ENCODE data around the gene ABCC2. TPM values are rescaled to one million over a fixed set of nuclear protein-coding genes. Genes with fewer than 3 reads are reported as not detected.

The ABCC2 gene
- total RNA-seq, 1 donor from 2014 or later: 0.87 TPM

DNA sequence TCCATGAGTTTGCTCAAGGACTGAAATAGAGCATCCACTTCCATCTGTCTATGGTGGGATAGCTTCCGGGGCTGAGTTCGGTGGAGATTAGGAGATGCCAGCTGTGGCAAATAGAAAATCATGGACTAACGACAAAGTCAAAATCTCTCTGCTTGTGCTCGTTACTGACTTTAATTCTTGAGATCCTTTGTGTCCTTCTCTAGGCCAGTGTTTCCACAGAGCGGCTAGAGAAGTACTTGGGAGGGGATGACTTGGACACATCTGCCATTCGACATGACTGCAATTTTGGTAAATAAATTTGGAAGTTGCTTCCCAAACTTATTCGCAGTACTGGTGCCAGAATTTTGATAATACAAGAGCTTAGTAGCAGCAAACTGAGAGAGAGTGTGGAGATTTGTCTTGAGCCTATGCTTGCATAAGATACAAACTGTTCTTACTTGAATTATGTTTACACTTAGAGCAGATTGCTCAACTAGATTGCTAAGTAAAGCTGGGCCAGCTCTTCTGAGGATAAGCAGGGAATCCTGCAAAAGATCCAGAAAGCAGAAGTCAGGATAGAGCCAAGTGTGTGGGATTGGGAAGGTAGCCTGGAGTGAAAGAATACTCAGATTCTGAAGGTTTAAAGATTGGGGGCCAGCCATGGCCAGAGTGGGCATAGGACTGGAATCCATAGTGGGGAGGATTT, 27.6 kb downstream of the ABCC2 start:
- no peak for TF ChIP-seq CTCF (IDR thresholded peaks at IDR 0.05; ENCODE audit: unreplicated experiment)
- H3K9me3 Mint-ChIP-seq: peaks cover 3% of the 10 kb centered on the region
- H3K27me3 Mint-ChIP-seq (ENCODE audit: low read depth): no peaks in the 10 kb centered on the region
- H3K27ac Mint-ChIP-seq: no peak overlapping the region
- DNase-seq (ENCODE audit: low spot score in 2 of 2, unreplicated experiment in 2 of 2): no peak
- H3K4me1 Mint-ChIP-seq: no peaks in the 10 kb centered on the region
- H3K36me3 Mint-ChIP-seq: no peaks in the 10 kb centered on the region
- no peak overlapping the region for H3K4me3 Mint-ChIP-seq

DNA sequence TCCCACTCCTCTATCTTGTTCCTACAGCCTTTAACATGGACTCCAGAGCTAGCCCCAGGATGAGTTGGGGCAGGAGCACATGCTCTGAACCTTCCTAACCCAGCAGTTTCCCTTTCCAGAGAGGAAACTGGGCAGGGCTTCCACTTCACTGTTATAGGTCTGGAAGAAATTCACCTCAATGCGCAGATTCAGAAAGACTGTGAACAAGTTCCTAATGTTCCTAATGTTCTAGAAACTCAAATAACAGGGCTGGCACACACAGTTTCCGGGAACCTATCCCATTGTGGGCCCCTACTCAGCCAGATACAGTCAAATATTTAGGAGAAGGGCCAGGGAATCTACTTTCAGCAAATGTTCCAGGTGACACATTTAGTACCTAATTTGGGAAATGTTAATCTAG, 29.7 kb downstream of the ABCC2 start:
- Mint-ChIP-seq H3K4me1 (no peaks in the 10 kb centered on the region), H3K4me3 (no peak overlapping the region), H3K36me3 (no peaks in the 10 kb centered on the region), H3K27me3 (ENCODE audit: low read depth) (no peaks in the 10 kb centered on the region), H3K27ac (no peak overlapping the region), H3K9me3 (peaks cover 7% of the 10 kb centered on the region)
- no peak for DNase-seq (ENCODE audit: low spot score in 2 of 2, unreplicated experiment in 2 of 2)
- no peak for TF ChIP-seq CTCF (IDR thresholded peaks at IDR 0.05; ENCODE audit: unreplicated experiment)

DNA sequence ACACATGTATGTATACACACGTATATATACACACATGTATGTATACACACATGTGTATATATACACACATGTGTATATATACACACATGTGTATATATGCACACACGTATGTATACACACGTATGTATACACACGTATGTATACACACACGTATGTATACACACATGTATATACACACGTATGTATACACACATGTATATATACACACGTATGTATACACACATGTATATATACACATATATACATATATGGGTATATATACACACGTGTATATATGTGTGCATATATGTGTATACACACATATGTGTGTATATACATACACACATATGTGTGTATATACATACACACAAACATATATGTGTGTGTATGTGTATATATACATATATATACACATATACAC, 31.7 kb downstream of the ABCC2 start:
- Mint-ChIP-seq H3K4me1 (no peaks in the 10 kb centered on the region), H3K27me3 (ENCODE audit: low read depth) (no peaks in the 10 kb centered on the region), H3K36me3 (no peaks in the 10 kb centered on the region), H3K9me3 (peaks cover 7% of the 10 kb centered on the region), H3K4me3 (no peak overlapping the region), H3K27ac (no peak overlapping the region)
- DNase-seq (ENCODE audit: low spot score in 2 of 2, unreplicated experiment in 2 of 2): no peak
- TF ChIP-seq CTCF (IDR thresholded peaks at IDR 0.05; ENCODE audit: unreplicated experiment): no peak

GRCh38 chr10:99815621-99816020, 33.2 kb downstream of the ABCC2 start:
- Mint-ChIP-seq H3K36me3 (no peaks in the 10 kb centered on the region), H3K4me3 (no peak overlapping the region), H3K9me3 (peaks cover 7% of the 10 kb centered on the region), H3K27me3 (ENCODE audit: low read depth) (no peaks in the 10 kb centered on the region), H3K27ac (no peak overlapping the region), H3K4me1 (no peaks in the 10 kb centered on the region)
- DNase-seq (ENCODE audit: low spot score in 2 of 2, unreplicated experiment in 2 of 2): no peak
- no peak for TF ChIP-seq CTCF (IDR thresholded peaks at IDR 0.05; ENCODE audit: unreplicated experiment)

- no peak for DNase-seq (ENCODE audit: low spot score in 2 of 2, unreplicated experiment in 2 of 2)
- Mint-ChIP-seq H3K4me3 (no peak overlapping the region), H3K9me3 (peaks cover 10% of the 10 kb centered on the region), H3K27me3 (ENCODE audit: low read depth) (peaks cover 8% of the 10 kb centered on the region), H3K4me1 (no peaks in the 10 kb centered on the region), H3K36me3 (no peaks in the 10 kb centered on the region), H3K27ac (no peak overlapping the region)
- TF ChIP-seq CTCF (IDR thresholded peaks at IDR 0.05; ENCODE audit: unreplicated experiment): no peak
These were observed 45.5 kb downstream of the ABCC2 start for GRCh38 chr10:99827936-99828335.

- H3K4me3 Mint-ChIP-seq: no peak overlapping the region
- H3K27me3 Mint-ChIP-seq (ENCODE audit: low read depth): peaks cover 8% of the 10 kb centered on the region
- DNase-seq (ENCODE audit: low spot score in 2 of 2, unreplicated experiment in 2 of 2): no peak
- no peaks in the 10 kb centered on the region for H3K36me3 Mint-ChIP-seq
- H3K4me1 Mint-ChIP-seq: no peaks in the 10 kb centered on the region
- TF ChIP-seq CTCF (IDR thresholded peaks at IDR 0.05; ENCODE audit: unreplicated experiment): no peak
- H3K27ac Mint-ChIP-seq: no peak overlapping the region
- H3K9me3 Mint-ChIP-seq: peaks cover 10% of the 10 kb centered on the region
These were observed 46.0 kb downstream of the ABCC2 start for GRCh38 chr10:99828464-99828863.

Data from mesothelial cell of epicardium (in vitro differentiated cells).